Measurements from ENCODE around the gene PTPRA.
"Not testable (repeated sequence)": the region's sequence is repeated elsewhere in the genome, so short reads cannot be mapped to it uniquely, and the experiment has no call there.

PTPRA gene

GRCh38 chr20:2890742-2891141 lies 17.5 kb downstream of the PTPRA start:
- DNase-seq (ENCODE audit: low read depth) = no peak
- no peak overlapping the region for H3K4me3 ChIP-seq (ENCODE audit: low read depth, low read length)
- TF ChIP-seq MYC (IDR thresholded peaks at IDR 0.05; ENCODE audit: low read depth, low read length) (no peak), POLR2A (IDR thresholded peaks at IDR 0.05; ENCODE audit: extremely low read depth, insufficient read length) (no peak), MAX (IDR thresholded peaks at IDR 0.05; ENCODE audit: low read depth, low read length) (no peak), CTCF (IDR thresholded peaks at IDR 0.05; ENCODE audit: low read depth, low read length) (no peak)

- no peak overlapping the region for H3K4me3 ChIP-seq (ENCODE audit: low read depth, low read length)
- no peak for DNase-seq (ENCODE audit: low read depth)
- TF ChIP-seq CTCF (IDR thresholded peaks at IDR 0.05; ENCODE audit: low read depth, low read length) (no peak), POLR2A (IDR thresholded peaks at IDR 0.05; ENCODE audit: extremely low read depth, insufficient read length) (no peak), MAX (IDR thresholded peaks at IDR 0.05; ENCODE audit: low read depth, low read length) (no peak), MYC (IDR thresholded peaks at IDR 0.05; ENCODE audit: low read depth, low read length) (no peak)
These were observed 18.1 kb downstream of the PTPRA start for GRCh38 chr20:2891343-2891742.

- no peak for DNase-seq (ENCODE audit: low read depth)
- TF ChIP-seq CTCF (IDR thresholded peaks at IDR 0.05; ENCODE audit: low read depth, low read length) (no peak), POLR2A (IDR thresholded peaks at IDR 0.05; ENCODE audit: extremely low read depth, insufficient read length) (no peak), MYC (IDR thresholded peaks at IDR 0.05; ENCODE audit: low read depth, low read length) (no peak), MAX (IDR thresholded peaks at IDR 0.05; ENCODE audit: low read depth, low read length) (no peak)
- no peak overlapping the region for H3K4me3 ChIP-seq (ENCODE audit: low read depth, low read length)
These were observed 19.1 kb downstream of the PTPRA start for GRCh38 chr20:2892376-2892775.

- TF ChIP-seq CTCF (IDR thresholded peaks at IDR 0.05; ENCODE audit: low read depth, low read length) (no peak), MYC (IDR thresholded peaks at IDR 0.05; ENCODE audit: low read depth, low read length) (no peak), POLR2A (IDR thresholded peaks at IDR 0.05; ENCODE audit: extremely low read depth, insufficient read length) (no peak), MAX (IDR thresholded peaks at IDR 0.05; ENCODE audit: low read depth, low read length) (no peak)
- no peak overlapping the region for H3K4me3 ChIP-seq (ENCODE audit: low read depth, low read length)
- no peak for DNase-seq (ENCODE audit: low read depth)
These were observed 20.9 kb downstream of the PTPRA start for GRCh38 chr20:2894221-2894620.

- not testable (repeated sequence) for DNase-seq (ENCODE audit: low read depth); H3K4me3 ChIP-seq (ENCODE audit: low read depth, low read length)
These were observed 21.9 kb downstream of the PTPRA start for GRCh38 chr20:2895154-2895553.

GRCh38 chr20:2899243-2899642 lies 26.0 kb downstream of the PTPRA start:
- TF ChIP-seq POLR2A (IDR thresholded peaks at IDR 0.05; ENCODE audit: extremely low read depth, insufficient read length) (no peak), MAX (IDR thresholded peaks at IDR 0.05; ENCODE audit: low read depth, low read length) (no peak), MYC (IDR thresholded peaks at IDR 0.05; ENCODE audit: low read depth, low read length) (no peak), CTCF (IDR thresholded peaks at IDR 0.05; ENCODE audit: low read depth, low read length) (no peak)
- H3K4me3 ChIP-seq (ENCODE audit: low read depth, low read length) = no peak overlapping the region
- no peak for DNase-seq (ENCODE audit: low read depth)
